Transverse colon (tissue), 4 donors: ENCODE measurements around the gene LGALS7.
"Not testable (repeated sequence)": the region's sequence is repeated elsewhere in the genome, so short reads cannot be mapped to it uniquely, and the experiment has no call there.

Experiments used
- EP300 ChIP-seq: sonication (generic); formaldehyde crosslinking; IDR thresholded peaks from one replicate; pipeline ENCODE4 v1.6.1; 2017; ENCODE audit warnings: antibody characterized with exemption, low read depth
- POLR2A ChIP-seq: fragments of 450-650 bp; IDR thresholded peaks from one replicate; pipeline ENCODE4 v1.6.1; 2016; ENCODE audit warnings: antibody characterized with exemption, mild to moderate bottlenecking, moderate library complexity
- POLR2AphosphoS5 ChIP-seq, 3 donors: sonication (generic); formaldehyde crosslinking; IDR thresholded peaks; one replicate each; pipeline ENCODE4 v1.6.1; 2016; ENCODE audit warnings: antibody characterized with exemption in 3 of 3
- TF ChIP-seq, protein P1 (sequence below), 5 experiments: fragments of 200-600 bp in 3 of 5; fragments of 450-650 bp in 2 of 5; sonication (generic) in 3 of 5; IDR thresholded peaks; 1 replicate in 2 of 5; 2 replicates in 3 of 5; pipeline ENCODE4 v1.5.1; 2016 to 2017; ENCODE audit warnings: antibody characterized with exemption in 5 of 5, inconsistent platforms in 3 of 5, mild to moderate bottlenecking in 2 of 5, moderate library complexity in 1 of 5

DNA sequence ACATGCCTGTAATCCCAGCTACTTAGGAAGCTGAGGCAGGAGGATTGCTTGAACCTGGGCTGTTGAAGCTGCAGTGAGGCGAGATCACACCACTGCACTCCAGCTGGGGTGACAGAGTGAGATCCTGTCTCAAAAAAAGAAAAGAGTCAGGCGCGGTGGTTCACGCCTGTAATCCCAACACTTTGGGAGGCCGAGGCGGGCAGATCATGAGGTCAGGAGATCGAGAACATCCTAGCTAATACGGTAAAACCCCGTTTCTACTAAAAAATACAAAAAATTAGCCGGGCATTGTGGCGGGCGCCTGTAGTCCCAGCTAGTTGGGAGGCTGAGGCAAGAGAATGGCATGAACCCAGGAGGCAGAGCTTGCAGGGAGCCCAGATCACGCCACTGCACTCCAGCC, 8.9 kb upstream of the LGALS7 start:
- TF ChIP-seq, protein P1, sequence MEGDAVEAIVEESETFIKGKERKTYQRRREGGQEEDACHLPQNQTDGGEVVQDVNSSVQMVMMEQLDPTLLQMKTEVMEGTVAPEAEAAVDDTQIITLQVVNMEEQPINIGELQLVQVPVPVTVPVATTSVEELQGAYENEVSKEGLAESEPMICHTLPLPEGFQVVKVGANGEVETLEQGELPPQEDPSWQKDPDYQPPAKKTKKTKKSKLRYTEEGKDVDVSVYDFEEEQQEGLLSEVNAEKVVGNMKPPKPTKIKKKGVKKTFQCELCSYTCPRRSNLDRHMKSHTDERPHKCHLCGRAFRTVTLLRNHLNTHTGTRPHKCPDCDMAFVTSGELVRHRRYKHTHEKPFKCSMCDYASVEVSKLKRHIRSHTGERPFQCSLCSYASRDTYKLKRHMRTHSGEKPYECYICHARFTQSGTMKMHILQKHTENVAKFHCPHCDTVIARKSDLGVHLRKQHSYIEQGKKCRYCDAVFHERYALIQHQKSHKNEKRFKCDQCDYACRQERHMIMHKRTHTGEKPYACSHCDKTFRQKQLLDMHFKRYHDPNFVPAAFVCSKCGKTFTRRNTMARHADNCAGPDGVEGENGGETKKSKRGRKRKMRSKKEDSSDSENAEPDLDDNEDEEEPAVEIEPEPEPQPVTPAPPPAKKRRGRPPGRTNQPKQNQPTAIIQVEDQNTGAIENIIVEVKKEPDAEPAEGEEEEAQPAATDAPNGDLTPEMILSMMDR (IDR thresholded peaks at IDR 0.05): not testable (repeated sequence)
- TF ChIP-seq EP300; POLR2AphosphoS5 (IDR thresholded peaks at IDR 0.05); POLR2A: not testable (repeated sequence)
